Naive thymus-derived CD4-positive, alpha-beta T cell (primary cell): ENCODE data around the gene MLH1. TPM values are rescaled to one million over a fixed set of nuclear protein-coding genes. Genes with fewer than 3 reads are reported as not detected.

ENCODE experiments used
- ATAC-seq: fragments of 150-1000 bp; cut with Tn5 transposase; 2 replicates; pipeline ENCODE4 v1.10.0; 2021; ENCODE audit warnings: mild to moderate bottlenecking, moderate library complexity
- CTCF ChIA-PET: fragments of 350-600 bp; sonication (Branson Sonifier 250); formaldehyde crosslinking; loops from one replicate; lab custom pipeline; 2021; ENCODE audit warnings: antibody characterized with exemption; lab: Charles Lee
- POLR2A ChIA-PET: fragments of 350-600 bp; sonication (Branson Sonifier 250); formaldehyde crosslinking; loops from one replicate; lab custom pipeline; 2021; ENCODE audit warnings: antibody characterized with exemption, inconsistent platforms; lab: Charles Lee
- DNase-seq, 9 donors: peaks; one replicate each; pipeline versions ENCODE4 v3.0.0 to v3.0.0-alpha.2; 2020 to 2022; ENCODE audit warnings: mixed read lengths in 1 of 9
- H3K27ac ChIP-seq: one replicate; pipeline ENCODE4 v1.7.0; 2013; ENCODE audit warnings: mild to moderate bottlenecking, low read depth, low read length, moderate library complexity
- H3K27me3 ChIP-seq, 2 donors: one replicate each; pipeline ENCODE4 v1.7.0; 2013; ENCODE audit warnings: low read length in 2 of 2, mild to moderate bottlenecking in 2 of 2, moderate library complexity in 2 of 2; ENCODE audit not compliant: control insufficient read depth in 2 of 2, insufficient read depth in 2 of 2
- H3K36me3 ChIP-seq, 3 experiments: 1 replicate in 2 of 3; 2 replicates in 1 of 3; pipeline ENCODE4 v1.7.0; 2013; ENCODE audit warnings: low read length in 3 of 3, mild to moderate bottlenecking in 3 of 3, moderate library complexity in 1 of 3; ENCODE audit not compliant: insufficient read depth in 3 of 3, control insufficient read depth in 2 of 3
- H3K4me1 ChIP-seq, 2 donors: one replicate each; pipeline ENCODE4 v1.7.0; 2013; ENCODE audit warnings: low read length in 2 of 2, mild to moderate bottlenecking in 2 of 2, moderate library complexity in 1 of 2; ENCODE audit not compliant: control insufficient read depth in 2 of 2, insufficient read depth in 2 of 2
- H3K4me3 ChIP-seq: 2 replicates; pipeline ENCODE4 v1.7.0; 2013; ENCODE audit warnings: mild to moderate bottlenecking, low read length
- H3K9me3 ChIP-seq, 3 experiments: 1 replicate in 2 of 3; 2 replicates in 1 of 3; pipeline ENCODE4 v1.7.0; 2013; ENCODE audit warnings: low read length in 3 of 3; ENCODE audit not compliant: control insufficient read depth in 2 of 3
- H3K27ac Mint-ChIP-seq, 9 donors: one replicate each; pipeline ENCODE4 v1.8.0; 2020 to 2022; ENCODE audit warnings: mixed read lengths in 9 of 9, mild to moderate bottlenecking in 8 of 9, moderate library complexity in 5 of 9, inconsistent platforms in 2 of 9
- H3K27me3 Mint-ChIP-seq, 5 donors: one replicate each; pipeline ENCODE4 v1.8.0; 2021 to 2022; ENCODE audit warnings: mixed read lengths in 5 of 5, mild to moderate bottlenecking in 1 of 5
- H3K36me3 Mint-ChIP-seq, 5 donors: one replicate each; pipeline ENCODE4 v1.8.0; 2020 to 2022; ENCODE audit warnings: mixed read lengths in 5 of 5, mild to moderate bottlenecking in 3 of 5, inconsistent platforms in 1 of 5
- H3K4me1 Mint-ChIP-seq, 7 donors: one replicate each; pipeline ENCODE4 v1.8.0; 2020 to 2022; ENCODE audit warnings: mixed read lengths in 7 of 7, mild to moderate bottlenecking in 3 of 7, inconsistent platforms in 1 of 7
- H3K4me3 Mint-ChIP-seq, 10 donors: one replicate each; pipeline ENCODE4 v1.8.0; 2020 to 2022; ENCODE audit warnings: mild to moderate bottlenecking in 10 of 10, mixed read lengths in 10 of 10, moderate library complexity in 6 of 10, inconsistent platforms in 2 of 10
- H3K9me3 Mint-ChIP-seq, 11 donors: one replicate each; pipeline ENCODE4 v1.8.0; 2020 to 2022; ENCODE audit warnings: mixed read lengths in 11 of 11, mild to moderate bottlenecking in 4 of 11, inconsistent platforms in 1 of 11, moderate library complexity in 1 of 11
- intact Hi-C, 2 donors: fragments of 100-400 bp; cut with micrococcal nuclease; formaldehyde crosslinking; loops; one replicate each; pipeline ENCODE4 v1.15.1; 2023
- polyA plus RNA-seq, 2 donors: library from polyadenylated mRNA; unstranded; fragments of 300-500 nt; fragmentation: Illumina TruSeq; gene quantifications; one replicate each; pipeline ENCODE4 v1.2.3, GENCODE V29; 2021
- total RNA-seq, 6 experiments: library from RNA in 5 of 6; stranded (reverse) in 5 of 6; gene quantifications; 1 replicate in 5 of 6; 2 replicates in 1 of 6; pipeline ENCODE4 v1.2.3 and lab custom pipeline; 2021 to 2026

Gene MLH1
- total and polyA plus RNA-seq, 7 experiments from 2014 or later = 20.4 to 42.0 (median 28.6) TPM

- no peak overlapping the region for H3K4me3 Mint-ChIP-seq
- H3K36me3 Mint-ChIP-seq = peaks cover 18 to 83% (median 59%) of the 10 kb centered on the region in 5 donors
- POLR2A ChIA-PET = no interaction called here
- H3K36me3 ChIP-seq = peaks cover 4 to 92% (median 29%) of the 10 kb centered on the region in 3 experiments
- no peak overlapping the region for H3K27ac Mint-ChIP-seq
- peaks cover 0 to 4% (median 0%) of the 10 kb centered on the region in 7 donors for H3K4me1 Mint-ChIP-seq
- CTCF ChIA-PET = interaction anchor here (0.7 kb wide), 1 partner anchor 31 kb away, joined by 4 read pairs; no protein-coding TSS in a partner anchor
- no peak overlapping the region for H3K27ac ChIP-seq
- DNase-seq (no peak), ATAC-seq (no peak)
- intact Hi-C loops = no loop called here
- H3K9me3 Mint-ChIP-seq = peaks cover 0 to 12% (median 0%) of the 10 kb centered on the region in 11 donors
- no peaks in the 10 kb centered on the region for H3K27me3 Mint-ChIP-seq
- H3K4me1 ChIP-seq = no peaks in the 10 kb centered on the region
- H3K9me3 ChIP-seq = peaks cover 0 to under 1% (median 0%) of the 10 kb centered on the region in 3 experiments
- H3K4me3 ChIP-seq = no peak overlapping the region
- H3K27me3 ChIP-seq = no peaks in the 10 kb centered on the region
Observed at GRCh38 chr3:37030588-37030987, 37.3 kb downstream of the MLH1 start.

- H3K4me1 Mint-ChIP-seq = peaks cover 0 to 4% (median 0%) of the 10 kb centered on the region in 7 donors
- Histone ChIP-seq H3K4me3 (no peak overlapping the region), H3K36me3 (peaks cover 0 to 93% (median 29%) of the 10 kb centered on the region in 3 experiments), H3K4me1 (no peaks in the 10 kb centered on the region), H3K27ac (no peak overlapping the region), H3K9me3 (peaks cover 0 to 7% (median 0%) of the 10 kb centered on the region in 3 experiments), H3K27me3 (no peaks in the 10 kb centered on the region)
- H3K4me3 Mint-ChIP-seq = no peak overlapping the region
- POLR2A ChIA-PET = no interaction called here
- DNase-seq (no peak), ATAC-seq (no peak)
- no peaks in the 10 kb centered on the region for H3K27me3 Mint-ChIP-seq
- intact Hi-C loops = no loop called here
- peaks cover 0 to 17% (median 3%) of the 10 kb centered on the region in 11 donors for H3K9me3 Mint-ChIP-seq
- H3K36me3 Mint-ChIP-seq = peaks cover 21 to 83% (median 61%) of the 10 kb centered on the region in 5 donors
- CTCF ChIA-PET = no interaction called here
- no peak overlapping the region for H3K27ac Mint-ChIP-seq
Observed at GRCh38 chr3:37031096-37031682, 37.9 kb downstream of the MLH1 start.

GRCh38 chr3:37032961-37033360, 39.6 kb downstream of the MLH1 start:
- peaks cover 19 to 86% (median 65%) of the 10 kb centered on the region in 5 donors for H3K36me3 Mint-ChIP-seq
- Histone ChIP-seq H3K36me3 (peaks cover 0 to 86% (median 29%) of the 10 kb centered on the region in 3 experiments), H3K4me1 (no peaks in the 10 kb centered on the region), H3K9me3 (peaks cover 0 to 9% (median 0%) of the 10 kb centered on the region in 3 experiments), H3K27me3 (no peaks in the 10 kb centered on the region), H3K27ac (no peak overlapping the region), H3K4me3 (no peak overlapping the region)
- peaks cover 0 to 4% (median 0%) of the 10 kb centered on the region in 7 donors for H3K4me1 Mint-ChIP-seq
- no peaks in the 10 kb centered on the region for H3K27me3 Mint-ChIP-seq
- ChIA-PET POLR2A (no interaction called here), CTCF (no interaction called here)
- no peak for ATAC-seq
- no peak overlapping the region for H3K4me3 Mint-ChIP-seq
- intact Hi-C loops = no loop called here
- DNase-seq = no peak
- peaks cover 0 to 22% (median 3%) of the 10 kb centered on the region in 11 donors for H3K9me3 Mint-ChIP-seq
- no peak overlapping the region for H3K27ac Mint-ChIP-seq

GRCh38 chr3:37037352-37037751, 44.0 kb downstream of the MLH1 start:
- peaks cover 0 to 22% (median 3%) of the 10 kb centered on the region in 11 donors for H3K9me3 Mint-ChIP-seq
- intact Hi-C loops = no loop called here
- ChIA-PET CTCF (no interaction called here), POLR2A (no interaction called here)
- Histone ChIP-seq H3K4me3 (no peak overlapping the region), H3K9me3 (peaks cover 0 to 9% (median 0%) of the 10 kb centered on the region in 3 experiments), H3K36me3 (peaks cover 11 to 84% (median 17%) of the 10 kb centered on the region in 3 experiments), H3K4me1 (no peaks in the 10 kb centered on the region), H3K27me3 (no peaks in the 10 kb centered on the region), H3K27ac (no peak overlapping the region)
- no peak overlapping the region for H3K4me3 Mint-ChIP-seq
- ATAC-seq = no peak
- H3K27me3 Mint-ChIP-seq = no peaks in the 10 kb centered on the region
- no peak for DNase-seq
- H3K4me1 Mint-ChIP-seq = no peaks in the 10 kb centered on the region
- peaks cover 18 to 85% (median 59%) of the 10 kb centered on the region in 5 donors for H3K36me3 Mint-ChIP-seq
- peak overlapping the region in 1 of 9 donors; percentile 59 for H3K27ac Mint-ChIP-seq

GRCh38 chr3:37039161-37039846, 46.0 kb downstream of the MLH1 start:
- H3K36me3 ChIP-seq = peaks cover 11 to 69% (median 17%) of the 10 kb centered on the region in 3 experiments
- CTCF ChIA-PET = no interaction called here
- DNase-seq = no peak
- no peak overlapping the region for H3K4me3 ChIP-seq
- peaks cover 0 to 21% (median 3%) of the 10 kb centered on the region in 11 donors for H3K9me3 Mint-ChIP-seq
- intact Hi-C loops = no loop called here
- peak overlapping the region in 3 of 9 donors; percentile 7 to 54 (median 36) for H3K27ac Mint-ChIP-seq
- no peak overlapping the region for H3K27ac ChIP-seq
- no peaks in the 10 kb centered on the region for H3K27me3 ChIP-seq
- POLR2A ChIA-PET = no interaction called here
- H3K4me1 Mint-ChIP-seq = no peaks in the 10 kb centered on the region
- H3K4me3 Mint-ChIP-seq = no peak overlapping the region
- peaks cover 15 to 68% (median 49%) of the 10 kb centered on the region in 5 donors for H3K36me3 Mint-ChIP-seq
- H3K9me3 ChIP-seq = peaks cover 0 to 9% (median 0%) of the 10 kb centered on the region in 3 experiments
- H3K4me1 ChIP-seq = no peaks in the 10 kb centered on the region
- ATAC-seq = no peak
- H3K27me3 Mint-ChIP-seq = no peaks in the 10 kb centered on the region

- no peaks in the 10 kb centered on the region for H3K27me3 Mint-ChIP-seq
- CTCF ChIA-PET = no interaction called here
- no peak overlapping the region for H3K4me3 Mint-ChIP-seq
- peaks cover 0 to 15% (median 3%) of the 10 kb centered on the region in 11 donors for H3K9me3 Mint-ChIP-seq
- H3K4me1 Mint-ChIP-seq = peaks cover 0 to 3% (median 0%) of the 10 kb centered on the region in 7 donors
- ATAC-seq = no peak
- H3K9me3 ChIP-seq = peaks cover 0 to 9% (median 0%) of the 10 kb centered on the region in 3 experiments
- peak overlapping the region in 3 of 9 donors; percentile 54 to 77 (median 77) for H3K27ac Mint-ChIP-seq
- intact Hi-C loops = no loop called here
- no peak for DNase-seq
- H3K27ac ChIP-seq = no peak overlapping the region
- POLR2A ChIA-PET = interaction anchor here (0.6 kb wide), 1 partner anchor 304 kb away, joined by 4 read pairs; no protein-coding TSS in a partner anchor
- H3K27me3 ChIP-seq = no peaks in the 10 kb centered on the region
- H3K36me3 ChIP-seq = peaks cover 11 to 62% (median 17%) of the 10 kb centered on the region in 3 experiments
- no peak overlapping the region for H3K4me3 ChIP-seq
- H3K36me3 Mint-ChIP-seq = peaks cover 15 to 68% (median 44%) of the 10 kb centered on the region in 5 donors
- H3K4me1 ChIP-seq = no peaks in the 10 kb centered on the region
Observed at GRCh38 chr3:37040231-37040630, 46.9 kb downstream of the MLH1 start.
